Smooth muscle cell of the brain vasculature (primary cell): ENCODE results near the gene ATP9B.
"Not testable (repeated sequence)": the region's sequence is repeated elsewhere in the genome, so short reads cannot be mapped to it uniquely, and the experiment has no call there.

Experiments used
- DNase-seq: peaks from one replicate; pipeline ENCODE4 v3.0.0-alpha.2; 2012; ENCODE audit warnings: low read depth, low spot score

ATP9B gene

DNA sequence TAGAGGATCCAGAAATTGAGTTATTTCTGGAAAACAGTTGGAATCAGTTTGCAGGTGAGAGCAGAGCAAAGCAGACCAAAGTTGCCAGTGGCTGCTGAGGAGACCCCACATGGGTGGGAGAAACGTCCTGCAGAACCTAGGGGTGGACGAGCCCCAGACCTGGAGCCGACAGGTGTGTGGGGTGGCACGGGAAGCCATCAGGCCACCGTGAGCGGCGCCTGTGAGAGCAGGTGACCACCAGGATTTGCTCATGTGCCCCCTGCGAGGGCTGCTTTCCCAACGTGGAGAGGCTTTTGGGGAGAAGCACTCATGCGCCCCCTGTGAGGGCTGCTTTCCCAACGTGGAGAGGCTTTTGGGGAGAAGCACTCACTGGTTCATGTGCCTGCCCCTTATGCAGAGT is 209.7 kb downstream of the ATP9B start:
- DNase-seq, result no peak

GRCh38 chr18:79283131-79283810 is 214.1 kb downstream of the ATP9B start:
- DNase-seq, result no peak

GRCh38 chr18:79283929-79284328 is 214.7 kb downstream of the ATP9B start:
- no peak for DNase-seq

DNA sequence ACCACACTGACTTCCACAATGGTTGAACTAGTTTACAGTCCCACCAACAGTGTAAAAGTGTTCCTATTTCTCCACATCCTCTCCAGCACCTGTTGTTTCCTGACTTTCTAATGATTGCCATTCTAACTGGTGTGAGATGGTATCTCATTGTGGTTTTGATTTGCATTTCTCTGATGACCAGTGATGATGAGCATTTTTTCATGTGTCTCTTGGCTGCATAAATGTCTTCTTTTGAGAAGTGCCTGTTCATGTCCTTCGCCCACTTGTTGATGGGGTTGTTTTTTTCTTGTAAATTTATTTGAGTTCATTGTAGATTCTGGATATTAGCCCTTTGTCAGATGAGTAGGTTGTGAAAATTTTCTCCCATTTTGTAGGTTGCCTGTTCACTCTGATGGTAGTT is 216.0 kb downstream of the ATP9B start:
- DNase-seq, result not testable (repeated sequence)

DNA sequence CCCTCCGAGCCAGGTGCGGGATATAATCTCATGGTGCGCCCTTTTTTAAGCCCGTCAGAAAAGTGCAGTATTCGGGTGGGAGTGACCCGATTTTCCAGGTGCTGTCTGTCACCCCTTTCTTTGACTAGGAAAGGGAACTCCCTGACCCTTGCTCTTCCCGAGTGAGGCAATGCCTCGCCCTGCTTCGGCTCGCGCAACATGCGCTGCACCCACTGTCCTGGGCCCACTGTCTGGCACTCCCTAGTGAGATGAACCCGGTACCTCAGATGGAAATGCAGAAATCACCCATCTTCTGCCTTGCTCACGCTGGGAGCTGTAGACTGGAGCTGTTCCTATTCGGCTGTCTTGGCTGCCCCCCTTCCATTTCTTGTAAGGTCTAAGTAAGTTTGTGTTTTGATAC is 221.2 kb downstream of the ATP9B start:
- DNase-seq, result not testable (repeated sequence)

GRCh38 chr18:79290876-79291275 is 221.7 kb downstream of the ATP9B start:
- no peak for DNase-seq

- DNase-seq, result no peak
Observed at GRCh38 chr18:79294235-79294634, 225.0 kb downstream of the ATP9B start.

DNA sequence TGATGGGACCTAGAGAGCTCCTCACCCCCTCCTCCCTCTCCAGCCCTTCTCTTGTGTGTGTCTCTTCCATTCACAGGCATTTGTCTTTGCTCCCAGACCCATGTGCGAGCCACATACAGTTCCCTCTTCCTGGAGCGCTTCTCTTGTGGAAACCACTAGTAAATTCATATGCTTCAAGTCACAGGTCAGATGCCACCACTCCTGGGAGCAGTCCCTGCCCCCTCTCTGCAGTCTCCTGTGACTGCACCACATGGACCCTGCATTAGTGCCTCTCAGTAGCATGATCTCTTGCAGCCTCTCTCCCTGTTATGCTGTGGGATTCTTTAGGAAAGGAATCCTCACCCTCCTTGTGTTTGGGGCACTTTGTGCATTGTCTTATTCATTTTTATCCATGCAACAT is 230.1 kb downstream of the ATP9B start:
- DNase-seq, result no peak

DNA sequence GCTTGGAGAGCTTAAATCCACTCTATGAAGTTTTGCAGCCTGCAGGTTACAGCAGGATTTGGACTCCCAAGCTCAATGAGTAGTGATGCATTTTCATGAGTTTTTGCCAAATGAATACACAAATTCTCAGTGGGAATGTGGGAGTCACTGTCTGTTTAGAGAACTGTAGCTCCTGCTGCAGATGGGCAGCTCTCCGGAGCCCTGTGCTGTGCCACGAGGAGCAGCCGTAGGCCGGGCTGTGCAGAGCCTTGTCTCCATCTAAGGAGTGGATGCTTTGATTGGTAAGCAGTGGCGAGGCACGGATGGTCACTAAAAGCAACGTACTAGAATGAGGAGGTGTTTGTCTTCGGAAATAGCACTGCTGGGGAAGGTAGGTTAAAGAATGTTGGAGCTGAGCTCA is 230.5 kb downstream of the ATP9B start:
- DNase-seq, result no peak

GRCh38 chr18:79300413-79300812 is 231.2 kb downstream of the ATP9B start:
- no peak for DNase-seq

DNA sequence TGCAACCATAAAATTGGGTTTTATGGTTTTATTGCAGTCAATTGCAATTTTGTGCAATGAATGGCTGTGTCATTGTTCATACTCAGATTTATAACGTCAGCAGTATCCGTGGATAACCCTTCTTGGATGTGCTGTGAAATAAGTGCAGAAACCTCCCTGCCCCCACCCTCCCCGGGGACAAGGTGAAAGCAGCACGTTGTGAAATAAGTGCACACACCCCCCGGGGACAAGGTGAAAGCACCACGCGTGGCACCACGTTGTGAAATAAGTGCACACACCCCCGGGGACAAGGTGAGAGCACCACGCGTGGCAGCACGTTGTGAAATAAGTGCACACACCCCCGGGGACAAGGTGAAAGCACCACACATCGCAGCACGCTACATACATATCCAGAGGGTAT is 232.9 kb downstream of the ATP9B start:
- no peak for DNase-seq

- no peak for DNase-seq
Observed at GRCh38 chr18:79305911-79306310, 236.7 kb downstream of the ATP9B start.

DNA sequence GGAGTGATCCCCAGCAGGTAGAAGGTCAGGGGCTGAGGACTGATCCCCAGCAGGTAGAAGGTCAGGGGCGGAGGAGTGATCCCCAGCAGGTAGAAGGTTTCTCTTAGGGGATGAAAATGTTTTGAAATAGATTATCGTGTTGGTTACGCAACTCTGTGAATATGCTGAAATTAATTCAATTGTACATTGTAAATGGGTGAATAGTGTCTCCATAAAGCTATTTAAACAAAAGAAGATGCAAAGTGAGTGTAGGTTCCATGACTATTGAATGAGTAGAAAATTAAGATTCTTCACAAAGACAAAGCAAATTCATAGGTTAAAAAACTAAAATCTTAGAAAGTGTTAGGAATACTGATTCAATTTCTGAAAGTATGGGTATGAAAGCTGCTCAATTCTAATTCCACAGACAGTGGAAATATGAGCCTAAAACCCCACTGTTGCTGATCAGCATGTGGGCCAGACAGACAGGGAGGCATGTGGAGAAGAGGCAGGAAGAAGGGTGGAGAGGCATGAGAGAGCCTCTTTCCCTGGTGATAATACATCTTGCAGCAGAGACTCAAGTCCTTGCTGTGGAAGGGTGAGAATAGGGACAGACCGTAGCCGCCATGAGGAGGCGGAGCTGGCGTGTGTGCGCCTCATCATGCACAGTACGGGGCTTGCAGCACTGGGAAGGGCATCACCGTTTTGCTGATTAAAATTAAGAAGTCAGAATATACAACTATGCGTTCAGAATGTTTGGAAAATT is 240.6 kb downstream of the ATP9B start:
- no peak for DNase-seq

DNA sequence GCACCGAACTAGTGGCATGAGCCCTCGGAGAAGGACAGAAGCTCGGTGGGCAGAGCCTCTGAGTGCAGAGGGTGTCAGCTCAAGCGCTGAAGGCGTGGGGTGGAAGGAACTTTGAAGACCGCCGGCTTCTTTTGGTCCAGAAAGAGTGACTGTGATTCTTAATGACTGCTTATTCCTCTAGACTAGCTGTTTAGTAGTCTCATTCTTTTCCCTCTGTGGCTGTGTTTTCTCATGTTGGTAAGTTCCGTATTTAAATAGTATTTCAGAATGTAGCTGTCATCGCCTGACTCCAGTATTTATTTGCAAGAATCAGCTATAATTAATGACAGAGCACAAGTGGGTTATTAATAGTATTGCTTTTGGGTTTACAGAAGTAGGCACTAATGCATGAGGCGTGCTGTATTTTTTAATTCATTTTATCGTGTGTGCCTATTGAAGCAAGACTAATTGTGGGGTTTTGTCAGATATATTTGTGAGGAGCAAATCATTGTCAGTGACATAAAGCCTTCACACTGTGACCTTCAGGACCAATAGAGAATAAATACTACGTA is 245.7 kb downstream of the ATP9B start:
- DNase-seq, result no peak

DNA sequence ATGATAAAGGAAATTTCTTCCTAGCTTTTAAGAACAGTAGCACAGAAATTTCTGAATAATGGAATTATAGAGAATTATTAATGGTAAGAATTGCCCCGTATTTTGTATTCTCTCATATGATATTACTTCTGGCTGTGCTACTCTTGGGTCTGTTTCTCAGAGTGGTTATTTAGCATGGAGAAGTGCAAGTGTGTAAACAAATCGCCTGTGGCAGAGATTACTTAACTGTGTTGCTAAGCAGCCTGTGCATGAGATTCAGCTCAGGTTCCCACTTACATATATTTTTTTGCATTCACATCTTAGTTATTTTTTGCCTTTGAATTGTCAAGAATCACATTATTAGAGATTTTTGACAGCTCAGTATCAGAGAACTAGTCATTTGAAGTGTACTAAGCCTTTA is 246.4 kb downstream of the ATP9B start:
- DNase-seq, result no peak

DNA sequence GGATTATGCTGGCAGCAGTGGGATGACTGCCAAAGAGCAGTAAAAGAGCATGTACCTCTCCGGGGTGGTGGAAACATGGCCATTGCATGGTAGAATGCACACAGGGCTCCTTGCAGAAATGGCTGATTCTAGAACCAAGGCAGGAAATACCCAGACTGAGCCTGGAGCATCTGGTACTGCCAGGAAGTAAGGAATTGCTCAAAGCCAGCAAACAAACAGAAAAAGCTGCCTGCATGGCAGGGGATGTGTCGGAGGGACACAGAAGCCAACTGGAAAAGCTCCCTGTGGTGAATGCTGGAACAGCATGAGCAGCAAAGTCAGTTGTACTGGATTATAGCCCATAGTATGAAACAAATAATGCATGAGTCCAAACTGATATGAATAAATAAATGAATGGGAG is 248.5 kb downstream of the ATP9B start:
- peak; percentile 40 for DNase-seq

GRCh38 chr18:79318142-79318673 is 249.0 kb downstream of the ATP9B start:
- no peak for DNase-seq

DNA sequence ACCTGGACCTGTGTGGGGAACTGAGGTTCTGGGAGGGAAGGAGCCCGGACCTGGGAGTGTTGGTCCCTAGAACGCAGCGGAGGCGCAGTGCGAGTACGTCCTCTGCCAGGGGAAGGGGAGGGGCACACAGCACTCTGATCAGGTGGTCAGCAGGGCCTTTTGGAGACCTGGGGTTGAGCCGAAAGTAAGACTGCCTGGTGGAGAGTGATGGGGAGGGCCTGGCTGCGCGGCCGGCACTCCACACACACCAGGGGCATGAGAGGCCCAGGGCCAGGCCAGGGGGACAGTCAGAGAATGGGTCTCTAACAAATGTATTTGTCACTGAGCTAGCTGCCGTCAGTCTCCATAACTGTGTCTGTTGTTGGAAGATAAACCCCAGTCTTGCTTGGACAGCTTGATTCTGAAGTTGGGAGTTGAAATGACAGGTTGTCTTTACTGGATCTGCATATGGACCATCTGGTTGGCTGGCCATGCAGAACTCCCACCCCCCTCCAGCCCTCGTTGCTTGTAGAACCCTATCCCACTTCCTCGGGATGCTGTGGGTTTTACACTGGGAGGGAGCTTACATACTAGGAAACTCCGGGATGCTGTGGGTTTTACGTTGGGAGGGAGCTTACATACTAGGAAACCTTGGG is 251.1 kb downstream of the ATP9B start:
- no peak for DNase-seq

- DNase-seq, result no peak
Observed at GRCh38 chr18:79321625-79322405, 252.6 kb downstream of the ATP9B start.

DNA sequence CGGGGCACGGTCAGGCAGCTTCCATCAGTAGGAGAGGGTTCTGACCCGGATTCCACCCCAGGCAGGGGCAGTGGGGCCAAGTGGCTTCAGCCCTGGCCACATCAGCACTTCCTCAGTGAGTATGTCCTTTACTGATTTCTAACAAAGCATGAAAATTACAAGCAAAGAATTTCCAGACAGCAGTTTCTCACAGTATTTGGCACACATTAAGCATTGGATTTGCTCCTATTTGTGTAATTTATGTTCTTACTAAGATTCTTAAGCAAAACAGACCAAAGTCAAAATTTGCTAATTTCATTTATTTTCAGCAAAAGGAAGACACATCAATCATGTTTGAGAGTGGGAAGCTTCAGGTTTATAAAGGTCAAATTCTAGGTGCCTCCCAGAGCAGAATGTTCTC is 253.2 kb downstream of the ATP9B start:
- DNase-seq, result no peak

- no peak for DNase-seq
Observed at GRCh38 chr18:79323471-79323870, 254.3 kb downstream of the ATP9B start.
